Erythroblast (primary cell): ENCODE data around the gene PDXP.
"Not testable (repeated sequence)": the region's sequence is repeated elsewhere in the genome, so short reads cannot be mapped to it uniquely, and the experiment has no call there.

Experiments
- DNase-seq, 2 experiments: peaks; one replicate each; lab custom pipeline; 2025; lab: John Stamatoyannopoulos, UW
- GATA1 ChIP-seq: IDR thresholded peaks from 2 replicates; pipeline ENCODE4 v1.6.1; 2011; ENCODE audit warnings: low read depth, mild to moderate bottlenecking, control low read depth, low read length, moderate library complexity
- POLR2A ChIP-seq: IDR thresholded peaks from 2 replicates; pipeline ENCODE4 v1.6.1; 2011; ENCODE audit warnings: mild to moderate bottlenecking, low read length

The PDXP gene

DNA sequence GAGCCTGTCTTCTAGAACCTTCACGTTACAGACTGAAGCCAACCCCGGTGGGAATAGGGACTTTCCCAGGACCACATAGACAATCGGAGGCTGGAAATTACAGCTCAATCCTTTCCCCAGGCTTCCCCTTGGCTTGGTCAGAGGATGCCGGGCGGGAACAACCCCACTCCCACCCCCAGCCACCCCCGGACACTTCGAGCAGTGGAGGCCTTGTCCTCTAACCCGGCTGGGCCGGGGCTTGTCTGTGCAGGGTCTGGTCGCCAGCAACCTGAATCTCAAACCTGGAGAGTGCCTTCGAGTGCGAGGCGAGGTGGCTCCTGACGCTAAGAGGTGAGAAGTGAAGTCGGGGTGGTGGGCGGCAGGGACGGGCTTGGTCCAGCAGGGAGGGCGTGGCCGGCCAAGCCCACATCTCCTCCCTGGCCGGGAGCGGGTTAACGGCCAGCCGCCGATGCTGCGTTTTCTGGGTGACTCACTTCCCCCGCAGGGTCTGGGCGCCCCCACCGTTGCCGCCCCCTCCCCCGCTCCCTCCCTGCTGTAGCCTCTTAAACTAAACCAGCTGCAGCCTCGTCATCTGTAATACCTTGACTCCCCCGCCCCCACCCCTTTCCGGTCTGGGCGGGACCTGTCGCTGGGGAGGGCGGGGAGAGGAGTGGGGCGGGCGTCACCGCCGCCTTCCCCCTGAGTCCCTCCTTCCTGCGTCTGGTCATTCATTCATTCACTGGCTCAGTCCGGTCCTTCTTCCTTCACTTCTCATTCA is 18.4 kb downstream of the PDXP start:
- peak; percentile 79 to 84 for DNase-seq
- no peak for TF ChIP-seq POLR2A
- no peak for TF ChIP-seq GATA1

DNA sequence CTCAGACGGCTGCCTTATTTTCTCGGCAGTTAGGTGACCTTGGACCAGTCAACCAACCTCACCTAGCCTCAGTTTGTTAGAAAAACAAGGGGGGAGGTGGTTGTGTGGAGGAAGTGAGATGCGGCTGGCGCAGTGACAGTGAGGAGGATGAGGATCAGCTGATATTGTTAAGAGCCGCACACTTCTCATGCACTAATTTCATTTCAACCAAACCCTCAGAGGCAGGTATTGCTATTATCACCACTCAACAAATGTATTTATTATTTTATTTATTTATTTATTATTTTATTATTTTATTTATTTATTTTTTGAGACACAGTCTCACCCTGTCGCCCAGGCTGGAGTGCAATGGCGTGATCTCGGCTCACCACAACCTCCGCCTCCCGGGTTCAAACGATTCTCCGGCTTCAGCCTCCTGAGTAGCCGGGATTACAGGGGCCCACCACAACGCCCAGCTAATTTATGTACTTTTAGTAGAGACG is 19.0 kb downstream of the PDXP start:
- TF ChIP-seq POLR2A (no peak), GATA1 (no peak)
- no peak for DNase-seq

DNA sequence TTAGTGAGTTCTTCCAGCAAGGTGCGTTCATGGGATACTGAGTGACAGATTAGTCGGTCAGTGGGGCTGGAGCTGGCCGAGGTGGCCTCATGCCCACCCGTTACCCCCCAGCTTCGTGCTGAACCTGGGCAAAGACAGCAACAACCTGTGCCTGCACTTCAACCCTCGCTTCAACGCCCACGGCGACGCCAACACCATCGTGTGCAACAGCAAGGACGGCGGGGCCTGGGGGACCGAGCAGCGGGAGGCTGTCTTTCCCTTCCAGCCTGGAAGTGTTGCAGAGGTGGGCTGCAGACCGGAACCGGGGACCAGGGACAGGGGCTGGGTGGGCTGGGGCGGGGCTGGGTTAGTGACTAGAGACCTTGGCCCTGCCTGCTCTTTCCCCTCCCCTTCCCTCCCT is 19.8 kb downstream of the PDXP start:
- no peak for DNase-seq
- TF ChIP-seq POLR2A (no peak), GATA1 (no peak)

DNA sequence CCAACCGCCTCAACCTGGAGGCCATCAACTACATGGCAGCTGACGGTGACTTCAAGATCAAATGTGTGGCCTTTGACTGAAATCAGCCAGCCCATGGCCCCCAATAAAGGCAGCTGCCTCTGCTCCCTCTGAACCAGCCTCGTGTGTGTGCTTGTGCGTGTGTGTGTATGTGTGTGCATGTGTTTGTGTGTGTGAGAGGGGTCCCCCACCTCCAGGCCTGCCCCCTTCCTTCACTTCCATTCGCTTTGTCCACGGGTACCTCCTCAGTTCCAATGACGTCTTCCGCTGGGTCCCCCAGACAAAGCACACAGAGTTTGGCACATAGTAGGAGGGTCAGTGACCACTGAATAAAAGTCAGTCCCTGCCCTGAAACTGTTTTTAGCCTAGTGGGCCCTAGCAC is 21.1 kb downstream of the PDXP start:
- DNase-seq, result no peak
- TF ChIP-seq GATA1 (no peak), POLR2A (no peak)

DNA sequence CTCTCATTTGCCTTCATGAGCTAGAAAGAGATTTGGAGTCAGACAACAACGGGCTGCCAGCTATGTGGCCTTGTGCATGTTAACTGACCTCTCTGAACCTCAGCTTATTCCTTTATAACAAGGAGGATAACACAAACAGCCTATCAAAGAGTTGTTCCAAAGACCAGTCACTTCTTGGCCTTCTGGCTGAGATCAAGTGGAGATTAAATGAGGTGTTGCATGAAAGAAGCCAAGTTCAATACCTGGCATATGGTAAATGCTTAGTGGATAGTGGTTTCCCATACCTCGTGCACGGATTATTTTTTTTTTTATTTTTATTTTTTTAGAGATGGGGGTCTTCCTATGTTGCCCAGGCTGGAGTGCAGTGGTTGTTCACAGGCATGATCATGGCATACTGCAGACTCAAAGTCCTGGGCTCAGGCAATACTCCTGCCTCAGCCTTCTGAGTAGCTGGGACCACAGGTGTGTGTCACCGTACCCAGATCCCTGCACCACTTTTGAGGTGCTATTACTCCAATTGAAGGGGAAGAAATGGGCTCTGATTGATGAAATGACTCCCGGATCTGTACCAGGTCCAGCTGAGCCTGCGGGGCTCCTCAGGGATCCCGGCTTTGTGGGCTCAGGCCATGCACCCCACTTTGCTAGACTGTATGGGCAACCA is 21.8 kb downstream of the PDXP start:
- TF ChIP-seq POLR2A, result no peak
- TF ChIP-seq GATA1, result no peak
- DNase-seq, result no peak

DNA sequence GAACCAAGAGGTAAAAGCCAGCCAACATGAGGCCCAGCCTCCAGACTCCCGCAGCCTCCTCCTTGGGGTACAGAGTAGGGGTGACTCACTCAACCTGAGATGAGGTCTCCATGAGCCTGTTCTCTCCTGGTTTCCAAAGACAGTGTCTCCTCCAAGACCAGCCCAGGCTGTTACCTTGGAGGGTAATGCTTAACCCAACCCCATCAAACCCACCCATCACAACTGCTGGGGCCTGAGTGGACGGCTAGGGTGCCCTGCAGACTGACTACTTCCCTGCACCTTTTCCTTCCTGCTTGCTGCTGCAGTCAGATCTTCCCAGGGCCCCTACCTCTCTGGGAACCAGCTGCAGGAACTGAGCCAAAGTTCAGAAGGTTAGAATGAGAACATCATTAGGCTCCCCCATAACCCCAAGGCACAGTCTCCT is 22.5 kb downstream of the PDXP start:
- TF ChIP-seq POLR2A, result no peak
- no peak for TF ChIP-seq GATA1
- DNase-seq, result no peak

DNA sequence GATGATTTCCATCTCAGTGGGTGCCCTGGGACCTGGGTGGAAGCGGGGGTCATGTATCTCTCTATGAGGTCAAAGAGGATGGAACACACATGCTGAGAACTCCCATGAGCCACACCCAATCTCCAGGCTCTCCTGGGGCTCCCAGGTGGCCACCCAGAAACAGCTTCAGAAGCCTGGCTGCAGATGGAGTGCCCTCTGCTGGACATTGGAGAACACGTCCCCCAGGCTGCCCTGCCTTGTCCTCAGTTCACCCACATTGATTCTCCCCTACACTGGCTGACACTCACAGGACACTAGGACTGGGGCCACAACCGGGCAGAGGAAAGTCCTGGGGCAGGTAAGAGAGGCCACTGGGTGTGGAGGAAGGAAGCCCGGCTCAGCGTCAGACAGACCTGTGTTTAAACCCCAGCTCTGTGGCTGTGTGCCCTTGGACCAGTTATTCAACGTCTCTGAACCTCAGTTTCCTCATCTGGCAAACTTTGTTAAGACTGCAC is 23.1 kb downstream of the PDXP start:
- TF ChIP-seq POLR2A (no peak), GATA1 (no peak)
- DNase-seq, result peak; percentile 79 to 85

DNA sequence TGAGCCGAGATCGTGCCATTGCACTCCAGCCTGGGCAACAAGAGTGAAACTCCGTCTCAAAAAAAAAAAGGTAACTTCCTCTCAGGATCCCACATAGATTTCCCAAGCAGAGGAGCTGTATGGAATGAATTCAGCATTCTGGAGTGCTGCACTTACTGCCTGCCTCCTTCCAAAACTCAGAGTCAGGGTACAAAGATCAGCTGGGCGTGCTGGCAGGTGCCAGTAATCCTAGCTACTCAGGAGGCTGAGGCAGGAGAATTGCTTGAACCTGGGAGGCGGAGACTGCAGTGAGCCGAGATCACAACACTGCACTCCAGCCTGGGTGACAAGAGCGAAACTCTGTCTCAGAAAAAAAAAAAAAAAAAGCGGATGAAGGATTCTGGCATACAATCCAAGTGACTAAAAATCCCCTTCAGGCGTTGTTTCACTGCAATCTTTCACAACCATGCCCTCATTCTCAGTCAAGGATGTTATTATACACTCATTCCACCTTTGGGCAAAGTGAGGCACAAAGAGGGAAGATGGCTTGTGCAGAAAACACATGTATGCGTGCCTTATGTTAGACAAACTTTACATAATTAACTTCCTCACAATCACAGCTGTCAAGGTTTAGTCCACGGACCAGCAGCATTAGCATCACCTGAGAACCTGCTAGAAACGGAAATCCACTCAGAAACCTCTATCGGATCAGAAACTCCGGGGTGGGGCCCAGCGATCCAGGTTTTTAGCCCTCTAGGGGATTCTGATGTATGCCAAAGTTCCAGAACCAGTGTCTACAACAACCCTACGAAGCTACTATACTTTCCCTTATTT is 26.5 kb downstream of the PDXP start:
- DNase-seq, result no peak
- TF ChIP-seq POLR2A (no peak), GATA1 (no peak)

DNA sequence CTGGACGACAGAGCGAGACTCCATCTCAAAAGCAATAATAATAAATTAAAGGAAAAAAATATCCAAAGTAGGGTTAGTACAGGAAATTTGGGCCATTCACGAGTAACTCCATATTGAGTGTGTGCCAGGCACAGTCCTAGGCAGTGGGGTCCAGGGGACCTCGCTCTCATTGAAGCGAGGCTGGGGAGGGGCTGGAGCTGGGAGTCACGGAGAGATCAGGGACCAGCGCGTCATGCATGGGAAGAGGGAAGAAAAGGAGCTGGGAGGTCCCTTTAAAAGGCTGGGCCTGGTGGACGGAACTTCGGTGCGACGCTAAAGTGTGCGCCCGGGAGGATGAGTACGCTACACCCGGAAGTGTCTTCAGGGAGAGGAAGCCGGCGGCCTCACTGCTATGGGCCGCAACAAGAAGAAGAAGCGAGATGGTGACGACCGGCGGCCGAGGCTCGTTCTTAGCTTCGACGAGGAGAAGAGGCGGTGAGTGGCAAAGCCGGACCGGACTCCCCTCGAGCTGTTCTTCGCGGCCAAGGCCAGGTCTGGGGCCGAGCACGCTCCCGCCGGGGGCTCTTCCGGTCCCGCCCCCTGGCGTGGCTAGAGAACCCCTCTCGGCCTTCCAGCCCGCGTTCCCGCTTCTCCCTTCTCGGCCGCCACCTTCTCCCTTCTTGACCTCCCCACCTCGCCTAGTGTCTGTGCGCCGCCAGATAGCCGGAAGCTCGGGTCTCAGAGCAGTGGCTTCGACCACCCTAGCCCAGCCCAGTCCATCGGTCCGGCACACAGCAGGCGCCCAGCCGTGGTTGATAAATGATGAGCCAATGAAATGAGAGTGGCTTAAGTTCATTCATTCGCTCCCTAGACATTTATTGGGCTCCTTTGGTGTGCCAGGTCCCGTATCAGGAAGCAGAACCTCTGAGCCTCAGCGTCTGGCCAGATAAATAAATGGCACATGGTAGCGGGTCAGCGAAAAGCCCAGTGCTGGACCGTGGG is 27.8 kb downstream of the PDXP start, which contains the start of gene NOL12:
NOL12 (plus strand) TSS at position 342 of the 981 bp plus-strand sequence; CDS start at position 392, 50 bp downstream.
- peak; percentile 90 to 93 for DNase-seq
- TF ChIP-seq GATA1 (no peak), POLR2A (peak; percentile 79)

DNA sequence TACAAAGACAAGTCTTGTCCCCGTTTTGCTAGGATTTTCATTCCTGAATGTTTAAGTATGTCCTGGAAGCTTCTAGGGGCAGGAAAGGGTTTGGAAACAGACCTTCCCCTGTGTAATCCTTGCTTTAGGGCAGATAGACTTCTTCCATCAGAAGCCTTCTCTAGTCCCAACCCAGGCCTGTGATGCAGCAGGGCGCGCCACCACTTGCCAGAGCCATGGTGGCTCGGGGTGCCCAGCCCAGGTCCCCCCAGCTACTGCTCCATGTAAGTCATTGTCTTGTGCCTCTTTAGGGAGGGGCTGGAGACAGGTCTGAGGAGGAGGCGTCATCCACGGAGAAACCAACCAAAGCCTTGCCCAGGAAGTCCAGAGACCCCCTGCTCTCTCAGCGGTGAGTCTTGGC is 31.9 kb downstream of the PDXP start:
- DNase-seq, result no peak
- TF ChIP-seq GATA1 (no peak), POLR2A (no peak)

DNA sequence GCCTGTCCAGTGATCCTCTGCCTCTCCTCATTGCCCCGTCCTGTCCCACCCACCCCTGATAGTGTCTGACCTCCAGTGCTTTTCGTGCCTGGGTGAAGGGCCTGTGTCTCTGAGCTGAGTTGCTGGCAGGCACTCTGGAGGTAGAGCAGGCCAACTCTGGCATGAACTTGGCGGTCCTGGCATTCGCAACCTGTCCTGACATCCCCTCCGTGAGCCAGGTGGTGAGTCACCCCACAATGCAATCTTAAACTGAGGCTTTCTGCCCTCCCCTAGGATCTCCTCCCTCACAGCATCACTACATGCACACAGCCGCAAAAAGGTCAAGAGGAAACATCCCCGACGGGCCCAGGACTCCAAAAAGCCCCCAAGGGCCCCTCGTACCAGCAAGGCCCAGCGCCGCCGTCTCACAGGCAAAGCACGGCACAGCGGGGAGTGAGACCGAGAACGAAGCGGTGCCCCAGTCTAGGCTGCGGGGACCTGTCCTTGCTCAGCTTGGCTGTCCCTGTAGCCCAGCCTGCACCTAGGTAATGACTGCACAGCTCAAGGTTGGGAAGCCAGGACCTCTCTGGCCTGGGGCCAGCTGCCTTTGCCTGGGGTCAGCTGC is 32.5 kb downstream of the PDXP start:
- no peak for TF ChIP-seq POLR2A
- no peak for TF ChIP-seq GATA1

DNA sequence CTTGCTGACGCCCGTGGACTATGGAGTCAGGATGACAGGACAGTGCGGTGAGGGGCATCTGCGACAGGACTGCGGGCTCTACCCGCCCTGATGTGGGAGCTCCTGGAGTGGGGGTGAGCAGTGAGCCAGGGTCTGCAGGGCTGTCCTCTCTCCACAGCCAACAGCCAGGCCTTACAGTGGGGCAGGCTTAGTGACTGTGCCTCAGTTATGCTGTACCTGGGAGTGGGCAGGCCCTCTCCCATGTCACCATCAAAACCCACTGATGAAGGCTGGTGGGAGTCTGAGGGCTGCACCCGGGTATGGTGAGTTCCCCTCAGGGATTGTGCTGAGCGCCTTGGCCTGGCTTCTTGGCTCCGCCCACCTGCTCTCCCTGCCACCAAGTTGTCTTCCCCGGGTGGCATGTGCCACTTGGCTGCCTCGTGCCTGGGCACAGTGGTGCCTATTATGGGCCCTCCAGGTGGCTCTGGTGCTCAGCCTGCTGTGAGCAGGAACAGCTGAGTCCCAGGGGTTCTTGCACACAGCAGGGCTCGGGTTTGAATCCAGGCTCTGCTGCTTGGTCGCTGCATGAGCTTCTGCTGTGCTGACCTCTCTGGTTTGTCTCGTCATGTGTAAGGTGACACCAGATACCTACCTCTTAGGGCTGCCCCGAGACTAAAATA is 34.2 kb downstream of the PDXP start:
- peak; percentile 21 for TF ChIP-seq POLR2A
- no peak for TF ChIP-seq GATA1
- no peak for DNase-seq

More for the DNA sequence above, 32.5 kb downstream of the PDXP start:
- DNase-seq, result no peak

DNA sequence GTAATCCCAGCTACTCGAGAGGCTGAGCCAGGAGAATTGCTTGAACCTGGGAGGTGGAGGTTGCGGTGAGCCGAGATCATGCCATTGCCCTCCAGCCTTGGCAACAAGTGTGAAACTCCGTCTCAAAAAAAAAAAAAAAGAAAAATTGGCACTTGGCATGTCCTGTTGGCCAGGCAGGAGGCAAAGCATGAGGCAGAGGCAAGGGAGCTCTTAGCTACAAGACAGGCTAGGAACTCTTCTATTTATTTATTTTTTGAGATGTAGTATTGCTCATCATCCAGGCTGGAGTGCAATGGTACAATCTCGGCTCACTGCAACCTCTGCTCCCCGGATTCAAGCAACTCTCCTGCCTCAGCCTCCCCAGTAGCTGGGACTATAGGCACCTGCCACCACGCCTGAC is 35.6 kb downstream of the PDXP start:
- not testable (repeated sequence) for DNase-seq

DNA sequence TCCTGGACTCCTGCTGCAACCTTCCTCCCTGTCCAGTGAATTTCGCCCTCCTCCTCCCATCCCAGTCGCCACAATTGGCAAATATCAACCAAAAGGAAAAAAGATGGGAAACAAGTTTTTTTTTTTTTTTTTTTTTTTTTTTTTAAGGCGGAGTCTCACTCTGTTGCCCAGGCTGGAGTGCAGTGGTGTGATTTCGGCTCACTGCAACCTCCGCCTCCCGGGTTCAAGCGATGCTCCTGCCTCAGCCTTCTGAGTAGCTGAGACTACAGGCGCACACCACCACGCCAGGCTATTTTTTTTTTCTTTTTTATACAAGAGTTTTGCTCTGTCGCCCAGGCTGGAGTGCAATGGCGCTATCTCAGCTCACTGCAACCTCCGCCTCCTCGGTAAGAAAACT is 37.7 kb downstream of the PDXP start:
- not testable (repeated sequence) for DNase-seq
